ENCODE results near the gene FAM149B1. TPM values are rescaled to one million over a fixed set of nuclear protein-coding genes. Genes with fewer than 3 reads are reported as not detected.
"Not testable (repeated sequence)": the region's sequence is repeated elsewhere in the genome, so short reads cannot be mapped to it uniquely, and the experiment has no call there.

The FAM149B1 gene
- total RNA-seq, 1 donor from 2014 or later: 14.3 TPM

DNA sequence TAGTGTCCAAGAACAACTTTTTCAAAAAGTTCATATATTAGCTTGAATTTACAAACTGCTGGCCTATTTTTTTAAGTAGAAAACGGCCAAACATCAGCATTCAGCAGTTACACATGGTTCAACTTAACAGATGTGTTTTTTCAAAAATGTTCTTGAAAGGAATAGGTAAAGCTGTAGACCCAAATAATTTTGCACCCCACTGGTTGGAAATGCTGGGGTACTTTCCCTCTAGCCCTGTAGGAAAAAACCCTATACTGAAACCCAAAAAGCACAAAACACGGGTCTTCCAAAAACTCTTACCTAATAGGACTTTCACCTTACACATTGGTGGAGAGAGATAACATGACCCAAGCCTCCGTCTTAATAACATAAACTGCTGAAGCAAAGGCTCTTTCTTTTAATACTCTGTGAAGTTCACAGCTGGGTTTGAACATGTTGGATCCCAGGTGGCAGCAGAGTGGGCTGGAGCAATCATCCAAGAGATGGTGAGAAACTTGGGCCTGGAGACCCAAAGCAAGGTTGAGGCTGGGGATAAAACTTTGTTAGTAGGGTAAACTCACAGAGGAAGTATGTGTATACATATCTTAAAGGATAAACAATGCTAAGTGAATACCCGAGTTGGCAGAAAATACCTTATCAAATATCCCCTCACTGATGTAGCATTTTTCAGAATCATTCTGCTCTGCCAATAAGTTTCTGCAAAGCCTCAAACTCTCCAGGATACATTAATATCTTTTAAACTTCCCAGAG, 79.8 kb downstream of the FAM149B1 start:
- Mint-ChIP-seq H3K27me3 (ENCODE audit: low read depth) (no peaks in the 10 kb centered on the region), H3K36me3 (ENCODE audit: low read depth) (peaks cover 89% of the 10 kb centered on the region), H3K9me3 (no peaks in the 10 kb centered on the region), H3K4me1 (ENCODE audit: low read depth) (peaks cover 57% of the 10 kb centered on the region), H3K27ac (peak overlapping the region; percentile 95), H3K4me3 (ENCODE audit: low read depth) (peak overlapping the region; percentile 99)
- DNase-seq (ENCODE audit: low spot score): no peak
- intact Hi-C loops (cut with micrococcal nuclease): loop anchor here (1.0 to 5.0 kb wide), 4 partner anchors 151 to 538 kb away; partner anchors contain the start of genes P4HA1, SEC24C and ZSWIM8

DNA sequence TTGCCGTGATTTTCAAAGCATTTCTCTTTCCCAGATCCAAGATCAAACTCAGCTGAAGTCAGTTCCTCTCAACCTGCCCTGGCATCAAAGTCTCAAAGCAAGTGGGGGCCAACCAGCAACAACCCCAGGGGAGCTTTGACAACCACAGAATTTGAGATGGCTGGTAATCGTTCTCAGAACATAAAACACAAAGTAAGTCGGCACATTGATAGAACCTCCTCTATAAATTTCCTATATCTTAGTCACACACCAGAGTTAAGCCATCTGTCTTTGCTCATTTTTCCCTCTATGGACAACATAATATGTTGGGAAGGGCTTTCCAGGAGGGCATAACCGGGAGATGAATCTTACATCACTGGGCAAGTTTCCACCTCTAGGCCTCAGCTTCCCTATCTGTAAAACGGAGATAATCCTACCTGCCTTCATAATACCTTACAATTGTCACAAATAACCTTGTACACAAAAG, 80.4 kb downstream of the FAM149B1 start:
- DNase-seq (ENCODE audit: low spot score): no peak
- intact Hi-C loops (cut with micrococcal nuclease): loop anchor here (5.0 kb wide), 1 partner anchor 494 kb away; the partner anchor contains the start of gene SEC24C
- Mint-ChIP-seq H3K27me3 (ENCODE audit: low read depth) (no peaks in the 10 kb centered on the region), H3K9me3 (no peaks in the 10 kb centered on the region), H3K4me3 (ENCODE audit: low read depth) (peak overlapping the region; percentile 99), H3K36me3 (ENCODE audit: low read depth) (peaks cover 83% of the 10 kb centered on the region), H3K27ac (peak overlapping the region; percentile 95), H3K4me1 (ENCODE audit: low read depth) (peaks cover 53% of the 10 kb centered on the region)

DNA sequence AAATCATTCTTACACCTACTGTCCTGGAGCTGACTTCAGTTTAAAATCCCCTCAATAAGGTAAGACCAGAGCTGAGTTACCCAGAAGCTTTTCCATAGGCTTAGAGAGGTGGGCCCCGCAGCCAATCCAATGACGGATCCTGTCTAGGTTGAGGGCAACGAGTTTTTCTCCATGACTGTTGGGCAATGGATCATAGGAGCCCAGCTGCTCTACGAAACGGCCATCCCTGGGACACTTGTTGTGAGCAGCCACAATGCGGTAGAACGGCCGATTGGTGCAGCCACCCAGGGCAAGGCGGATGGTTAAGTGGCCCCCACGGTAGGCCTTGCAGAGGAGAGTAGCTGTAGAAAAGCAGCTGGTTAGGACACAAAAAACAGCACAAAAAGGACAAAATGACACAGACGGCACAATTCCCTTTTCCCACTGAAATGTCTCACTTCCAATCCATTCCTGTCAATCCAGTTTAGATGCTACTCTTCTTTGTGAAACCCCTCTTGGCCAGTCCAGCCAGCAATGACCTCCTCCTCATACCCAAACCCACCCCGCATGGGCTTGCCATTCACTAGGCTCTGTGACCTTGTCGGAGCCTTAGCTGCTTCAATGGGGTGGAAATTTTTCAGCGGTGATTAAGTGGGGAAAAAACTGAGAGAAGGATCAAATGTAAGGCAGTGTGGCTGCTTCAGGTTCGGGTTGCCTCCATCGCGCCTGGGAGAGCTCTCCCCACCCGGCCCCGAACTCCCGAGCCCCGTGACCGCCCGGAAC, 83.9 kb downstream of the FAM149B1 start:
- Mint-ChIP-seq H3K36me3 (ENCODE audit: low read depth) (peaks cover 49% of the 10 kb centered on the region), H3K4me1 (ENCODE audit: low read depth) (peaks cover 31% of the 10 kb centered on the region), H3K9me3 (no peaks in the 10 kb centered on the region), H3K27me3 (ENCODE audit: low read depth) (no peaks in the 10 kb centered on the region), H3K4me3 (ENCODE audit: low read depth) (peak overlapping the region; percentile 98), H3K27ac (peak overlapping the region; percentile 91)
- no peak for DNase-seq (ENCODE audit: low spot score)
- intact Hi-C loops (cut with micrococcal nuclease): loop anchor here (2.0 to 5.0 kb wide), 3 partner anchors 83 to 243 kb away; partner anchors contain the start of genes CFAP70, ECD and FAM149B1

DNA sequence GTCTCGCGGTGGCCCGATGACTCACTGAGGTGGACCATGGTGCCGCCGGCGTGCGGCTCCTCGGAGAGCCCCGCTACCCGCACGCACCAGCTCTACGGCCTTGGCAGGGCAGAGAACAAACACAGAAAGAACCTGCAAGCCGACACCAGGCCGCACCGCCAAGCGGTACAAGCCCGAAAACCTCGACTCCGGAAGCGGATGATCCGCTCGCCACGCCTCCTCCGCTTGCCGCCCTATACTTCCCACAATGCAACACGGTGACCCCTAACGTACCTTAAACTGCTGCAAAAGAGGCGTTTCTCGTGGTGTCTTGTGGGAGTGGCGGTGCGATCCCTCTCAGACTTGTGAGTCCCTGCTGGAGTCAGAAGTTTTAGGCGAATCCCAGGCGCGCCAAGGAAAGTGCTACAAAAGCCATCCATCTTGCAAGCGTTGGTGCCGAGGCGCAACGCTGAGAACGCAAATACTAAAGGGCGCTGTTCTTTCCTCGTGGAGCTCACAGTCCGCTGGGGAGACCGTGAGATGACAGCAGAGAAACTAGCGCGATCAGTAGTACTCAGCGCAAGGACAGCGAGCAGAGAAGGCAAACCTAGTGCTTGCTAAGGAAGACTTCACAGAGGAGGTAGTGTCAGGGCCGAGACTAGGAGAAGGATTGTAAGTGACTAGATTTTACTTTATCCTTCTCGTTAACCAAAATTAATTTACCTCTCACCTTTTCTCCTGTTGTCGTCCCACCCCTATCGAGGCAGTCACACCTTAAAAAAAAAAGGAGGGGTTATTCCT, 84.7 kb downstream of the FAM149B1 start, which contains the start of gene MRPS16:
MRPS16 (minus strand) TSS at position 200 of the 780 bp plus-strand sequence; CDS start at position 38, 162 bp downstream.
- Mint-ChIP-seq H3K36me3 (ENCODE audit: low read depth) (peaks cover 43% of the 10 kb centered on the region), H3K4me3 (ENCODE audit: low read depth) (peak within 1 kb of the TSS; percentile 98), H3K27me3 (ENCODE audit: low read depth) (no peaks in the 10 kb centered on the region), H3K27ac (peak within 1 kb of the TSS; percentile 91), H3K4me1 (ENCODE audit: low read depth) (peaks cover 29% of the 10 kb centered on the region), H3K9me3 (no peaks in the 10 kb centered on the region)
- peak; percentile 92 for DNase-seq (ENCODE audit: low spot score)
- intact Hi-C loops (cut with micrococcal nuclease): loop anchor here (2.0 to 5.0 kb wide), 3 partner anchors 84 to 242 kb away; partner anchors contain the start of genes CFAP70, ECD and FAM149B1

DNA sequence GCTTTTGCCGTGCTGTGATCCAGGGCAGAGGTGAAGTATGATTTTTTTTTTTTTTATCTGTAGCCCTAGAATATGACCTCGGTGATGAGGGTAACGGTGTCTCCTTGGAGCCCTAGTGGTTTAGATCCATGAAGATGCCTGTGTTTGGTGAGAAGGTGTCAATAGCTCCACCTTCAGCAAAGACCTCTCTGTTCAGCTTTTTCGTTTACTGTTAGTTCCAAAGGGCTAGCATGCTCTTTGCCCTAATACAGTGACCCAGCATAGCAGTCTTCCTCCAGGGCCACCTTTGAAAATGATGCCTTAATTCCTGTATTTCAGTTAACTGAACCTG, 85.3 kb downstream of the FAM149B1 start:
- intact Hi-C loops (cut with micrococcal nuclease): loop anchor here (2.0 to 5.0 kb wide), 3 partner anchors 84 to 242 kb away; partner anchors contain the start of genes CFAP70, ECD and FAM149B1

DNA sequence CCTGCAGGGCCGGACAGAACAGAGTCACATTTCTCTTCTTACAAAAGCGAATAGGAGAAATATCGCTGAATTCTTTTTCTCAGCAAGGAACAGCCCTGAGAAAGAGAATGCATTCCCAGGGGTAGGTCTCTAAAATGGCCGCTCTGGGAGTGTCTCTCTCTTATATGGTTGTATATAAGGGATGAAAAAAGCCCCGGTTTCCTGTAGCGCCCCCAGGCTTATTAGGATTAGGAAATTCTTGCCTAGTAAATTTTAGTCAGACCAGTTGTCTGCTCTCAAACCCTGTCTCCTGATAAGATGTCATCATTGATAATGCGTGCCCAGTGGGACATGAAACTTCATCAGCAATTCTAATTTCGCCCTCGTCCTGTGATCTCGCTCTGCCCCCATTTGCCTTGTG, 90.7 kb downstream of the FAM149B1 start:
- H3K27me3 Mint-ChIP-seq (ENCODE audit: low read depth); DNase-seq (ENCODE audit: low spot score); H3K4me3 Mint-ChIP-seq (ENCODE audit: low read depth); H3K27ac Mint-ChIP-seq; intact Hi-C loops (cut with micrococcal nuclease); H3K4me1 Mint-ChIP-seq (ENCODE audit: low read depth); H3K36me3 Mint-ChIP-seq (ENCODE audit: low read depth): not testable (repeated sequence)
- peaks cover 11% of the 10 kb centered on the region for H3K9me3 Mint-ChIP-seq

More for the DNA sequence above, 85.3 kb downstream of the FAM149B1 start:
- peak overlapping the region; percentile 98 for H3K4me3 Mint-ChIP-seq (ENCODE audit: low read depth)
- DNase-seq (ENCODE audit: low spot score): no peak
- H3K36me3 Mint-ChIP-seq (ENCODE audit: low read depth): peaks cover 38% of the 10 kb centered on the region
- no peaks in the 10 kb centered on the region for H3K27me3 Mint-ChIP-seq (ENCODE audit: low read depth)
- H3K27ac Mint-ChIP-seq: peak overlapping the region; percentile 91
- H3K4me1 Mint-ChIP-seq (ENCODE audit: low read depth): peaks cover 24% of the 10 kb centered on the region
- peaks cover under 1% of the 10 kb centered on the region for H3K9me3 Mint-ChIP-seq

DNA sequence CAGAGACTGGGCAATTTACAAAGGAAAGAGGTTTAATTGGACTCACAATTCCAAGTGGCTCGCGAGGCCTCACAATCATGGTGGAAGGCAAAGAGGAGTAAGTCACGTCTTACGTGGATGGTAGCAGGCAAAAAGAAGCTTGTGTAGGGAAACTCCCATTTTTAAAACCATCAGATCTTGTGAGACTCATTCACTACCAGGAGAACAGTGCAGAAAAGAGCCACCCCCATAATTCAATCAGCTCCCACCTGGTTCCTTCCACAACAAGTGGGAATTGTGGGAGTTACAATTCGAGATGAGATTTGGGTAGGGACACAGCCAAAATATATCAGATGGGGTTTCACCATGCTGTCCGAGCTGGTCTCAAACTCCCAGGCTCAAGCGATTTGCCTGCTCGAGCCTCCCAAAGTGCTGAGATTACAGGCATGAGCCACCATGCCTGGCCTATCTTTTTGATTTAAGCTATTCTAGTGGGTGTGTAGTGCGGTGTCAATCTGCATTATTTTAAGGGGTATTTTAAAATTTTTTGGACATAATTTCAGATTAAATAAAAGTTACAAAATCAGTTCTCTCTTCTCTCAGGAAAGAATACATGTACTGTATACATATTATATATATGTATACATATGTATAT, 93.6 kb downstream of the FAM149B1 start:
- peaks cover 12% of the 10 kb centered on the region for H3K4me1 Mint-ChIP-seq (ENCODE audit: low read depth)
- H3K36me3 Mint-ChIP-seq (ENCODE audit: low read depth): no peaks in the 10 kb centered on the region
- intact Hi-C loops (cut with micrococcal nuclease): no loop called here

DNA sequence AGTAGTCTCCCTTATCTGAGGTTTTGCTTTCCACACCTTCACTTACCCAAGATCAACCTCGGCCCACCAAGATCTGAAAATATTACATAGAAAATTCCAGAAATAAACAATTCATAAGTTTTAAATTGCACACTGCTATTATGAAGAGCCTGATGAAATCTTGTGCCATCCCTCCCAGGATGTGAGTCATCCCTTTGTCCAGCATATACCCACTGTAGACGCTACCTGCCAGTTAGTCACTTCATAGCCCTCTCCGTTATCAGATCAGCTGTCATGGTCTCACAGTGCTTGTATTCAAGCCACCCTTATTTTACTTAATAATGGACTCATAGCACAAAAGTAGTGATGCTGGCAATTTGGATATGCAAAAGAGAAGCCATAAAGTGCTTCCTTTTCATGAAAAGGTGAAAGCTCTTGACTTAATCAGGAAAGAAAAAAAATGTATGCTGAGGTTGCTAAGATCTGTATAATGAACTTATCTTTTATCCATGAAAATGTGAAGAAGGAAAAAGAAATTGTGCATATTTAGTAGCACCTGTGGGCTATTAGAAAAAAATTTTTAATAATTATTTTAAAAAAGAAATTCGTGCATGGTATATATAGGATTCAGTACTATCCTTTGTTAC, 94.3 kb downstream of the FAM149B1 start:
- intact Hi-C loops (cut with micrococcal nuclease): no loop called here
- Mint-ChIP-seq H3K36me3 (ENCODE audit: low read depth) (no peaks in the 10 kb centered on the region), H3K4me1 (ENCODE audit: low read depth) (peaks cover 9% of the 10 kb centered on the region), H3K27ac (no peak overlapping the region), H3K4me3 (ENCODE audit: low read depth) (no peak overlapping the region), H3K9me3 (peaks cover 11% of the 10 kb centered on the region), H3K27me3 (ENCODE audit: low read depth) (peaks cover 9% of the 10 kb centered on the region)
- no peak for DNase-seq (ENCODE audit: low spot score)

More for the DNA sequence above, 93.6 kb downstream of the FAM149B1 start:
- peaks cover 9% of the 10 kb centered on the region for H3K27me3 Mint-ChIP-seq (ENCODE audit: low read depth)
- DNase-seq (ENCODE audit: low spot score): no peak
- no peak overlapping the region for H3K27ac Mint-ChIP-seq
- no peak overlapping the region for H3K4me3 Mint-ChIP-seq (ENCODE audit: low read depth)
- peaks cover 11% of the 10 kb centered on the region for H3K9me3 Mint-ChIP-seq

DNA sequence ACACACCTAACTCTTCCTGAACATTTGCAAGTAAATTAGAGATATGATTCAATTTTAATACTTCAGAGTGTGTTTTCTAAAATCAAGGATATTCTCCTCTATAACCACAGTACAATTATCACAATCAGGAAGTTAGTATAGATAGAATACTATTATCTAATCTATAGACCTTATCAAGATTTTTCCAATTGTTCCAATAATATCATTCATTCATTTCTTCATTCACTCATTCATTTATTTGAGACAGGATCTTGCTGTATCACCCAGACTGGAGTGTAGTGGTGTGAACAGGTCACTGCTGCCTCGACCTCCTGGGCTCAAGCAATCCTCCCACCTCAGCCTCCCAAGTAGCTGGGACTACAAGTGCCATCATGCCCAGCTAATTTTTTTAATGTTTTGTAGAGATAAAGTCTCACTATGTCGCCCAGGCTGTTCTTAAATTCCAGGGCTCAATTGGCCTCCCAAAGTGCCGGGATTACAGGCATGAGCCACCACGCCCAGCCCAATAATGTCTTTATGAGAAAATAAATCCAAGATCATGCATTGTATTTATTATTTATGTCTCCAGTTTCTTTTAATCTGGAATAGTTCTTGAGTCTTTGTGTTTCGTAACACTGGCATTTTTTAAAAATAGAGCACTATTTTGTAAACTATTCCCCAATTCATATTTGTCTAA, 95.1 kb downstream of the FAM149B1 start:
- Mint-ChIP-seq H3K36me3 (ENCODE audit: low read depth) (no peaks in the 10 kb centered on the region), H3K4me1 (ENCODE audit: low read depth) (peaks cover 9% of the 10 kb centered on the region), H3K9me3 (peaks cover 11% of the 10 kb centered on the region), H3K27me3 (ENCODE audit: low read depth) (peaks cover 12% of the 10 kb centered on the region), H3K4me3 (ENCODE audit: low read depth) (no peak overlapping the region), H3K27ac (no peak overlapping the region)
- DNase-seq (ENCODE audit: low spot score): no peak
- intact Hi-C loops (cut with micrococcal nuclease): no loop called here

DNA sequence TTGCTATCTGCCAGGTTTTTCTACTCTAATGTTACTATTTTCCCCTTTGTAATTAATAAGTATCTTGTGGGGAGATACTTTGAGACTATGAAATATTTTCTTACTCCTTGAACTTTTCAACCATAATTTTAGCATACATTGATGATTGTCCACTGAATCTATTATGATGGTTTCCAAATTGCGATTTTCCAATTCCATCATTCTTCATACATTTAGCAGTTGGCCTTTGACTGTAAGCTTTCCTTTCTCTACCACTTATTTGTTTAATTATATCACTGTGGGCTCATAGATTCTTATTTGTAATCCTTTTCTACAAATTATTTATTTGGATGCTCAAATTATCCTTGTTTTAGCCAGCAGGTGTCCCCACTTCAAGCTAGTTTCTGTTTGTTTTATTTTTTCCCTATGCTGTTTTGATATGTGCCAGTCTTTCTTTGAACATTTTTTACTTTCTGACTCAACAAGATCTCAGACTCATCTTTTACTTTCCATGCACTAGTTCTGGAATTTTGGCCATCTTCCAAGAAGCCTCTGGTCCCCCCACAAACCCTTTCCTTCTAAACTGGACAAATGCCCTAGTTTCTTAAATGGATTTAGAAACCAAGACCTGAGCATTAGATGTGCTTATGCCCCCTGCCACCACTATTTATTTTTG, 95.9 kb downstream of the FAM149B1 start:
- Mint-ChIP-seq H3K4me3 (ENCODE audit: low read depth) (no peak overlapping the region), H3K27me3 (ENCODE audit: low read depth) (peaks cover 16% of the 10 kb centered on the region), H3K4me1 (ENCODE audit: low read depth) (peaks cover 9% of the 10 kb centered on the region), H3K36me3 (ENCODE audit: low read depth) (no peaks in the 10 kb centered on the region), H3K9me3 (peaks cover 5% of the 10 kb centered on the region), H3K27ac (no peak overlapping the region)
- intact Hi-C loops (cut with micrococcal nuclease): loop anchor here (2.0 kb wide), 1 partner anchor 381 kb away; no protein-coding TSS in a partner anchor
- no peak for DNase-seq (ENCODE audit: low spot score)

DNA sequence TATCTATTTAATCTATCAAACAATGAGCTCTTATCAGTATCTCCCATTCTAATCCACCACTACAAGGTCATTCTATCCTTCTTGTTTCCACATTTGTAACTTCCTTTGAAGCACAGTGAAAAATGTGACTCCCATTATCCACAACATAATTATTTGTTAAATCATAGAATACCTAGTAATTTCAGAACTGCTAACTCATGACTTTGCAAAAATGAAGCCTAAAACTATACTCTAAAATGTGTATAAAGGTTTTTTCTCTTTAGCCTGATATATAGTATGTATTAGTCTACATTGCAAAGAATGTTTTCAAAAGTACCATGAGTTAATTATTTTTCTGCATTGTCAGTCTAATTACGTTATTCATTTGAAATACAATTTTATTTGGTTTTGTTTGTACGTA, 96.5 kb downstream of the FAM149B1 start:
- Mint-ChIP-seq H3K4me1 (ENCODE audit: low read depth) (peaks cover 9% of the 10 kb centered on the region), H3K4me3 (ENCODE audit: low read depth) (no peak overlapping the region), H3K9me3 (no peaks in the 10 kb centered on the region), H3K27me3 (ENCODE audit: low read depth) (peaks cover 21% of the 10 kb centered on the region), H3K27ac (no peak overlapping the region), H3K36me3 (ENCODE audit: low read depth) (no peaks in the 10 kb centered on the region)
- intact Hi-C loops (cut with micrococcal nuclease): loop anchor here (2.0 kb wide), 1 partner anchor 380 kb away; no protein-coding TSS in a partner anchor
- DNase-seq (ENCODE audit: low spot score): no peak

Measured in activated T-helper 2 cell treated with anti-CD3 and anti-CD28 coated beads, Interferon-gamma antibody, Interleukin-2, Interleukin-4, amounts not matched to agents 10 μg/mL and 5 μg/mL and 100 μg/mL, durations not matched to agents 14 hours and 24 hours and 36 hours (primary cell).